Mammary epithelial cell (primary cell): ENCODE results near the gene DDX47.

Source experiments
- EZH2 ChIP-seq: IDR thresholded peaks from 2 replicates; pipeline ENCODE4 v1.6.1; 2012; ENCODE audit warnings: low read length, inconsistent platforms, borderline replicate concordance
- TF ChIP-seq, protein P1 (sequence below), 2 donors: IDR thresholded peaks in 1 of 2; conservative IDR thresholded peaks in 1 of 2; 2 replicates each; pipeline ENCODE4 v1.5.1; 2011 to 2012; ENCODE audit warnings: inconsistent platforms in 2 of 2, low read length in 2 of 2, mild to moderate bottlenecking in 2 of 2, control low read depth in 1 of 2, low read depth in 1 of 2; ENCODE audit not compliant: insufficient read depth in 1 of 2; ENCODE audit errors: extremely low read depth in 1 of 2

DNA sequence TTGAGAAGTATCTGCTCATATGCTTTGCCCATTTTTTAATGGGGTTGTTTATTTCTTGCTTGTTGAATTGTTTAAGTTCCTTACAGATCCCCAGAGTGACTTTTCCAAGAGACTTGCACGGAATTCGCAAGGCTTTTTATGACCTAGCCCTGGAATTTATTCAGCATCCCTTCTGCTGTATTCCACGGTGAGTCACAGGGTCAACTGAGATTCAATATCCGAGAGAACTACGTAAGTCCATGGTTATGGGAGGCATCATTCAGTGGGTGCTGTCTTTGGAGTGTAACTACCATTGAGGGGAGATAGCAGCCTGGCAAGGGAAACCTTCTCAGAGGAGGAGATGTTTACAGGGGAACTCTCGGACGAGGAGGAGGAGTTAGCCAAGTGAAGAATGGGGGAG lies 57.3 kb downstream of the DDX47 start:
- TF ChIP-seq, protein P1, sequence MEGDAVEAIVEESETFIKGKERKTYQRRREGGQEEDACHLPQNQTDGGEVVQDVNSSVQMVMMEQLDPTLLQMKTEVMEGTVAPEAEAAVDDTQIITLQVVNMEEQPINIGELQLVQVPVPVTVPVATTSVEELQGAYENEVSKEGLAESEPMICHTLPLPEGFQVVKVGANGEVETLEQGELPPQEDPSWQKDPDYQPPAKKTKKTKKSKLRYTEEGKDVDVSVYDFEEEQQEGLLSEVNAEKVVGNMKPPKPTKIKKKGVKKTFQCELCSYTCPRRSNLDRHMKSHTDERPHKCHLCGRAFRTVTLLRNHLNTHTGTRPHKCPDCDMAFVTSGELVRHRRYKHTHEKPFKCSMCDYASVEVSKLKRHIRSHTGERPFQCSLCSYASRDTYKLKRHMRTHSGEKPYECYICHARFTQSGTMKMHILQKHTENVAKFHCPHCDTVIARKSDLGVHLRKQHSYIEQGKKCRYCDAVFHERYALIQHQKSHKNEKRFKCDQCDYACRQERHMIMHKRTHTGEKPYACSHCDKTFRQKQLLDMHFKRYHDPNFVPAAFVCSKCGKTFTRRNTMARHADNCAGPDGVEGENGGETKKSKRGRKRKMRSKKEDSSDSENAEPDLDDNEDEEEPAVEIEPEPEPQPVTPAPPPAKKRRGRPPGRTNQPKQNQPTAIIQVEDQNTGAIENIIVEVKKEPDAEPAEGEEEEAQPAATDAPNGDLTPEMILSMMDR (conservative IDR thresholded peaks at IDR 0.05 in 1 of 2, IDR thresholded peaks at IDR 0.05 in 1 of 2; ENCODE audit: extremely low read depth in 1 of 2, insufficient read depth in 1 of 2, low read depth in 1 of 2, low read length in 2 of 2): no peak
- no peak for TF ChIP-seq EZH2
